Panc1 (cell line): ENCODE measurements around the gene TMEM267. TPM values are rescaled to one million over a fixed set of nuclear protein-coding genes. Genes with fewer than 3 reads are reported as not detected.

ENCODE experiments used
- ATAC-seq: fragments of 200-7000 bp; cut with Tn5 transposase; 2 replicates; pipeline ENCODE4 v1.9.1; 2020; ENCODE audit warnings: mild to moderate bottlenecking, moderate library complexity
- BruUV-seq: library from RNA; stranded (reverse); fragments of 400-500 nt; replicated peaks from 2 replicates; lab custom pipeline; 2021; lab: Mats Ljungman, UMichigan
- CTCF ChIA-PET: fragments of 300-600 bp; sonication (Branson Sonifier 250); formaldehyde crosslinking; loops from one replicate; lab custom pipeline; 2022; ENCODE audit warnings: antibody characterized with exemption; lab: Charles Lee
- POLR2A ChIA-PET: fragments of 300-600 bp; sonication (Branson Sonifier 250); formaldehyde crosslinking; loops from one replicate; lab custom pipeline; 2022; ENCODE audit warnings: antibody characterized with exemption; lab: Charles Lee
- DNase-seq: peaks from one replicate; pipeline ENCODE4 v3.0.0-alpha.2; 2010; ENCODE audit warnings: low read depth, low spot score
- H3K27ac ChIP-seq: 2 replicates; pipeline ENCODE4 v1.5.1; 2011; ENCODE audit warnings: mild to moderate bottlenecking, low read length, inconsistent platforms
- H3K27me3 ChIP-seq: fragments of 200-500 bp; sonication (Bioruptor generic); 2 replicates; pipeline ENCODE4 v1.6.0; 2014; ENCODE audit warnings: low read length, inconsistent platforms; ENCODE audit not compliant: control insufficient read depth, insufficient read depth
- H3K36me3 ChIP-seq: fragments of 200-500 bp; sonication (Bioruptor generic); 2 replicates; pipeline ENCODE4 v1.5.1; 2014; ENCODE audit warnings: inconsistent platforms, mild to moderate bottlenecking, low read length, moderate library complexity; ENCODE audit not compliant: control insufficient read depth, insufficient read depth
- H3K4me1 ChIP-seq: 2 replicates; pipeline ENCODE4 v1.5.1; 2011; ENCODE audit warnings: inconsistent platforms, mild to moderate bottlenecking, low read length, moderate library complexity; ENCODE audit not compliant: control insufficient read depth, insufficient read depth
- H3K4me3 ChIP-seq, 2 experiments: 2 replicates each; pipeline ENCODE4 v1.5.1; 2011 to 2012; ENCODE audit warnings: low read depth in 2 of 2, low read length in 2 of 2, mild to moderate bottlenecking in 2 of 2, inconsistent platforms in 1 of 2, moderate library complexity in 1 of 2
- H3K9me3 ChIP-seq: fragments of 200-500 bp; sonication (Bioruptor generic); 2 replicates; pipeline ENCODE4 v1.5.1; 2014; ENCODE audit warnings: low read depth, mild to moderate bottlenecking, inconsistent platforms, low read length, moderate library complexity; ENCODE audit not compliant: control insufficient read depth, insufficient read depth
- CTCF ChIP-seq: fragments of 450-650 bp; IDR thresholded peaks from 2 replicates; pipeline ENCODE4 v1.5.1; 2017; ENCODE audit warnings: mild to moderate bottlenecking
- POLR2AphosphoS5 ChIP-seq: IDR thresholded peaks from 2 replicates; pipeline ENCODE4 v1.6.1; 2012; ENCODE audit warnings: mild to moderate bottlenecking, low read depth, low read length, moderate library complexity
- REST ChIP-seq, 2 experiments: IDR thresholded peaks; 2 replicates each; pipeline ENCODE4 v1.6.1; 2011 to 2012; ENCODE audit warnings: low read depth in 2 of 2, control low read depth in 1 of 2, low read length in 1 of 2, mild to moderate bottlenecking in 1 of 2, moderate library complexity in 1 of 2; ENCODE audit not compliant: insufficient read depth in 1 of 2
- SIN3A ChIP-seq: IDR thresholded peaks from 2 replicates; pipeline ENCODE4 v1.6.1; 2012; ENCODE audit warnings: low read depth, mild to moderate bottlenecking, low read length, moderate library complexity, borderline replicate concordance; ENCODE audit not compliant: insufficient read depth
- TCF7L2 ChIP-seq: IDR thresholded peaks from 2 replicates; pipeline ENCODE4 v1.6.1; 2011; ENCODE audit warnings: mild to moderate bottlenecking, low read depth, low read length, inconsistent platforms
- in situ Hi-C: cut with HindIII; loops from 2 replicates; pipeline ENCODE4 v1.10.0; 2016; ENCODE audit warnings: low sequenced_read_pairs, low pct_unique_long_range_greater_than_20kb
- intact Hi-C: fragments of 100-400 bp; cut with micrococcal nuclease; formaldehyde crosslinking; loops from one replicate; pipeline ENCODE4 v1.10.0; 2022; ENCODE audit not compliant: unreplicated experiment
- total RNA-seq: library from RNA; stranded (reverse); gene quantifications from one replicate; pipeline ENCODE4 v1.2.1, GENCODE V29; 2021; ENCODE audit not compliant: unreplicated experiment

TMEM267 gene
- total RNA-seq, 1 experiment from 2014 or later = 22.0 TPM

- DNase-seq = no peak
- no TSS peak for BruUV-seq
- POLR2A ChIA-PET = no interaction called here
- Histone ChIP-seq H3K36me3 (no peaks in the 10 kb centered on the region), H3K27me3 (no peaks in the 10 kb centered on the region), H3K27ac (no peak overlapping the region), H3K4me3 (no peak overlapping the region), H3K9me3 (no peaks in the 10 kb centered on the region), H3K4me1 (no peaks in the 10 kb centered on the region)
- ATAC-seq = no peak
- CTCF ChIA-PET = interaction anchor here (1.5 kb wide), 1 partner anchor 55 kb away, joined by 3 read pairs; the partner anchor contains the start of gene TMEM267
- no peak for TF ChIP-seq REST (IDR thresholded peaks at IDR 0.05; ENCODE audit: insufficient read depth in 1 of 2, low read depth in 2 of 2, low read length in 1 of 2)
- no peak for TF ChIP-seq POLR2AphosphoS5
- TF ChIP-seq CTCF = no peak
- TF ChIP-seq SIN3A = no peak
- TF ChIP-seq TCF7L2 = no peak
- in situ Hi-C loops (no loop called here), intact Hi-C loops (no loop called here)
These were observed 54.6 kb downstream of the TMEM267 start for GRCh38 chr5:43429016-43429415.

GRCh38 chr5:43427306-43427705, 56.4 kb downstream of the TMEM267 start:
- Histone ChIP-seq H3K27me3 (no peaks in the 10 kb centered on the region), H3K9me3 (no peaks in the 10 kb centered on the region), H3K27ac (no peak overlapping the region), H3K36me3 (no peaks in the 10 kb centered on the region), H3K4me3 (no peak overlapping the region), H3K4me1 (peaks cover 6% of the 10 kb centered on the region; the same call in 1 of the 2 replicates)
- BruUV-seq = no TSS peak
- ATAC-seq (no peak), DNase-seq (no peak)
- ChIA-PET CTCF (no interaction called here), POLR2A (no interaction called here)
- intact Hi-C loops = no loop called here
- TF ChIP-seq TCF7L2 (no peak), REST (IDR thresholded peaks at IDR 0.05; ENCODE audit: insufficient read depth in 1 of 2, low read depth in 2 of 2, low read length in 1 of 2) (no peak), POLR2AphosphoS5 (no peak), SIN3A (no peak), CTCF (no peak)
- in situ Hi-C loops = no loop called here
